Small intestine (tissue), 7 donors: ENCODE data around the gene PCID2. TPM values are rescaled to one million over a fixed set of nuclear protein-coding genes. Genes with fewer than 3 reads are reported as not detected.
"Not testable (repeated sequence)": the region's sequence is repeated elsewhere in the genome, so short reads cannot be mapped to it uniquely, and the experiment has no call there.

Experiments
- DNase-seq, 2 donors: peaks; one replicate each; pipeline versions ENCODE4 v3.0.0 to v3.0.0-alpha.2; 2013
- FAIRE-seq: peaks from 2 replicates; lab custom pipeline; 2012; peaks lifted over from hg19 to GRCh38; lab: Jason Lieb, UNC
- H3K27ac ChIP-seq, 3 donors: one replicate each; pipeline ENCODE4 v1.5.1; 2013; ENCODE audit warnings: low read length in 2 of 3, mild to moderate bottlenecking in 2 of 3, control low read depth in 1 of 3, inconsistent platforms in 1 of 3, low read depth in 1 of 3, moderate library complexity in 1 of 3
- H3K27me3 ChIP-seq, 3 donors: one replicate each; pipeline ENCODE4 v1.6.1; 2013; ENCODE audit warnings: low read length in 3 of 3, inconsistent platforms in 1 of 3; ENCODE audit not compliant: control insufficient read depth in 3 of 3, insufficient read depth in 3 of 3
- H3K36me3 ChIP-seq, 3 donors: one replicate each; pipeline ENCODE4 v1.6.1; 2013; ENCODE audit warnings: low read length in 3 of 3, inconsistent platforms in 1 of 3, low read depth in 1 of 3, mild to moderate bottlenecking in 1 of 3, moderate library complexity in 1 of 3; ENCODE audit not compliant: control insufficient read depth in 3 of 3, insufficient read depth in 2 of 3
- H3K4me1 ChIP-seq, 3 donors: one replicate each; pipeline ENCODE4 v1.6.1; 2013; ENCODE audit warnings: low read length in 2 of 3, inconsistent platforms in 1 of 3, low read depth in 1 of 3, mild to moderate bottlenecking in 1 of 3, moderate library complexity in 1 of 3; ENCODE audit not compliant: control insufficient read depth in 3 of 3, insufficient read depth in 2 of 3
- H3K4me3 ChIP-seq, 3 donors: one replicate each; pipeline ENCODE4 v1.5.1; 2013; ENCODE audit warnings: low read length in 3 of 3, control low read depth in 1 of 3, inconsistent platforms in 1 of 3, low read depth in 1 of 3, mild to moderate bottlenecking in 1 of 3, moderate library complexity in 1 of 3
- H3K9me3 ChIP-seq, 2 donors: one replicate each; pipeline ENCODE4 v1.6.1; 2013; ENCODE audit warnings: low read depth in 1 of 2, low read length in 1 of 2; ENCODE audit not compliant: control insufficient read depth in 2 of 2, insufficient read depth in 1 of 2
- WGBS, 3 donors: extraction: QIAGEN DNeasy Blood & Tissue Kit; methylation state at CpG; one replicate each; pipeline ENCODE4 v1.1.7; 2013; 5-methylcytosine and 5-hydroxymethylcytosine counted together
- polyA plus RNA-seq, 4 donors: library from polyadenylated mRNA; stranded (reverse) in 3 of 4; unstranded in 1 of 4; fragments of 200-250 nt in 3 of 4; fragments of 120-200 nt in 1 of 4; gene quantifications; one replicate each; pipeline versions ENCODE4 v1.2.1 to v1.2.3, GENCODE V29; 2013
- donor health status: healthy with polysubstance abuse.
- donor health status: control.
- donor health status: control.
- donor health status: Bipolar disorder and iron deficiency.
- donor health status: healthy.

The PCID2 gene
- polyA plus RNA-seq, 4 donors, result 21.6 to 51.3 (median 30.0) TPM

DNA sequence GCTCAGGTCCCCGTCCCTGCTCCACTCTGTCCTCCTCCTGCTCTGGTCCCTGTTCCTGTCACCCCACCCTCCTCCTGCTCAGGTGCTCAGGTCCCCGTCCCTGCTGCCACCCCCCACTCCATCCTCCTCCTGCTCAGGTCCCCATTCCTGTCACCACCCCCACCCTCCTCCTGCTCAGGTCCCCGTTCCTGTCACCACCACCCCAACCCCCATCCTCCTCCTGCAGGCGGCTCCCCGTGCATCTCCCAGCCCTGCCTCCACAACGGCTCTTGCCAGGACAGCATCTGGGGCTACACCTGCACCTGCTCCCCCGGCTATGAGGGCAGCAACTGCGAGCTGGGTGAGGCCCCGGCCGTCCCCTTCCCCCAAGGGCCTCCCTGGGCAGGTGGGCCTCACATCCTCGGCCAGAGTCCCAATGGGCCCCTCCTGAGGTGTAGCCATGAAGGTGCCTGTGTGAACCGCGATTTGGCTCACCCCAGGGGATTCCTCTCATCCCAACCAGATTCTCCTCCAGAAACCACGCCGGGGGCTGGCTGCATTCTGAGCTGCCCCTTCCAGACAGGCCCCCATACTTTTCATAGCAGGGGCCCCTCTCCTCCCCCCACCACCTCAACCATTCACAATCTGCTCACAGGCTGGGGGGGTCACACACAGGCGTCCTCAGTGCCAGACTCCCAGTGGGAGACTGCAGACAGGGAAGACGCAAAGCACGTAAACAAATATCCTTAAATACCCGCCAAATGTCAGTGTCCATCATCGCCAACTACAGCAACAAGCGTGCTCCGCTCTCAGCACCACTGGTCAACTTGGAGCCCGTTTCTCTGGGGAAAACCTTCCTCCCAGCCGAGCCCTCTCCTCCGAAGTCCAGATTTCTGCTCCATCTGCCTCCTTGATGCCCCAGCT, 45.4 kb downstream of the PCID2 start:
- Histone ChIP-seq H3K9me3 (peaks cover 0 to 3% of the 10 kb centered on the region in 2 donors), H3K27me3 (peaks cover 0 to 22% (median 8%) of the 10 kb centered on the region in 3 donors), H3K36me3 (peaks cover 0 to 3% (median 0%) of the 10 kb centered on the region in 3 donors), H3K4me3 (no peak overlapping the region), H3K27ac (no peak overlapping the region), H3K4me1 (peaks cover 0 to 14% (median 0%) of the 10 kb centered on the region in 3 donors)
- DNase-seq, result no peak
- 21 to 32% (median 29%) methylated on average over 25 of the region's 25 CpGs for WGBS, 3 donors
- FAIRE-seq, result no peak

- WGBS, 3 donors, result 18 to 30% (median 19%) methylated on average over 7 to 12 of the region's 13 CpGs
- FAIRE-seq, H3K36me3 ChIP-seq, H3K27ac ChIP-seq, H3K4me3 ChIP-seq, DNase-seq, H3K9me3 ChIP-seq: not testable (repeated sequence)
- H3K27me3 ChIP-seq, result peaks cover 0 to 22% (median 8%) of the 10 kb centered on the region in 3 donors
- H3K4me1 ChIP-seq, result peaks cover 0 to 16% (median 0%) of the 10 kb centered on the region in 3 donors
Observed at GRCh38 chr13:113161975-113162374, 46.5 kb downstream of the PCID2 start.

DNA sequence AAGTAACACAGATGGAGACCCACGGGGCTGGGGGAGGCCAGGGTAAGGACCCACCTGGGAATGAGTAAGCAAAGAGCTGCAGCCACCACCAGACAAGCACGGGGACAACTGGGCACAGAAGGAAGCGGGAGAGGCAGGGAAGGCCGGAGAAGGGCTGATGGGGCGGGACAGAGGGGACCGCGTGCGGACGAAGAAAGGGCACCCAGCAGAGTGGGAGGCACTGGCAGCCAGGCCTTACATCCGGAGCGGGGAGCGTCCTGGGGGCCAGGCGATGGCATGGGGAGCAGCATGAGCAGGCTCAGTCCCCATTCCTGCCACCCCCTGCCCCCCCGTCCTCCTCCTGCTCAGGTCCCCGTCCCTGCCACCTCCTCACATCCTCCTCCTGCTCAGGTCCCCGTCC, 47.0 kb downstream of the PCID2 start:
- H3K36me3 ChIP-seq, result no peaks in the 10 kb centered on the region
- WGBS, 3 donors, result 37 to 50% (median 38%) methylated on average over 15 to 16 of the region's 16 CpGs
- no peak overlapping the region for H3K4me3 ChIP-seq
- H3K9me3 ChIP-seq, result no peaks in the 10 kb centered on the region
- H3K4me1 ChIP-seq, result peaks cover 0 to 13% (median 0%) of the 10 kb centered on the region in 3 donors
- no peak overlapping the region for H3K27ac ChIP-seq
- FAIRE-seq, result no peak
- H3K27me3 ChIP-seq, result peaks cover 0 to 22% (median 8%) of the 10 kb centered on the region in 3 donors
- DNase-seq, result no peak

DNA sequence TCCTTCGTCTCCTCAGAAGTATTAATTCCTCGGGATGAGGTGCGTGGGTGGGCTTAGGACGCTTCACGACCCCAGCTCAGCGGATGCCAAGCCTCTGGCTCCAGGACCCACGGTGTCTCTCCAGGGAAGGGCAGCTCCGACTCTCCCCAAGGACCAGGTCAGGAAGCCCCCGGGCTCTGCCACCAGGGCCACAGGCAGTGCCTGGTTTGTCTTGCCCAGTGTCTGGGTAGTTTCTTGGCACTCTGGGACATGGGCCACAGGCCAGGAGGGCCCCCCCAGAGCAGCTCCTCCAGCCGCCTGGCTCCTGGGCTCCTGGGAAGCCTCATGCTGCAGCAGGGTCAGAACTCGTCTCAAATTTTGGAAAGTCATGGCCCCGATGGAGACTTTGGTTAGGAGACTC, 47.5 kb downstream of the PCID2 start:
- FAIRE-seq (no peak), DNase-seq (no peak)
- 70 to 78% (median 77%) methylated on average over 12 of the region's 12 CpGs for WGBS, 3 donors
- Histone ChIP-seq H3K4me1 (peaks cover 0 to 13% (median 0%) of the 10 kb centered on the region in 3 donors), H3K27ac (no peak overlapping the region), H3K27me3 (peaks cover 0 to 22% (median 8%) of the 10 kb centered on the region in 3 donors), H3K9me3 (no peaks in the 10 kb centered on the region), H3K36me3 (no peaks in the 10 kb centered on the region), H3K4me3 (no peak overlapping the region)

GRCh38 chr13:113159701-113160100, 48.8 kb downstream of the PCID2 start:
- DNase-seq, result no peak
- H3K36me3 ChIP-seq, result no peaks in the 10 kb centered on the region
- H3K4me1 ChIP-seq, result peaks cover 0 to 13% (median 0%) of the 10 kb centered on the region in 3 donors
- peaks cover 0 to 22% (median 8%) of the 10 kb centered on the region in 3 donors for H3K27me3 ChIP-seq
- no peak overlapping the region for H3K4me3 ChIP-seq
- WGBS, 3 donors, result 81 to 82% (median 82%) methylated on average over 20 of the region's 20 CpGs
- H3K27ac ChIP-seq, result no peak overlapping the region
- no peak for FAIRE-seq
- no peaks in the 10 kb centered on the region for H3K9me3 ChIP-seq

DNA sequence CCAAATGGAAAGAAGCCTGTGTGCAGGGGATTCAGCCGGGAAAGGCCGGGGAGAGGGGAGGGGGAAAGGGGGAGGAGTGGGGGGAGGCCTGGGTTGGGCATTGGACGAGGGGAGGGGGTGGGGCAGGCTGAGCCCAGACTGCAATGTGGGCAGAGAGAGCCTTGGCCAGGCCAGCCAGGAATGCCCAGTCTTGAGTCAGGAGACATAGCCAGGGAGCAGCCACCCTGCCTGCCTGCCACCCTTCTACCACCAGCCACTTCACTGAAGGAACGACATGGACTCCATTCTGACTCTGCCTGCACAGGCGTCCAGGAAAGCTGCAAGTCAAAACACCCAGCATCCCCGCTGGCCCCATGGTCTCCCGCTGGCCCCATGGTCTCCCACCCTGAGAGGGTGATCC, 49.5 kb downstream of the PCID2 start:
- peaks cover 0 to 13% (median 0%) of the 10 kb centered on the region in 3 donors for H3K4me1 ChIP-seq
- H3K27ac ChIP-seq, result no peak overlapping the region
- no peak for DNase-seq
- WGBS, 3 donors, result 72 to 78% (median 76%) methylated on average over 7 of the region's 7 CpGs
- H3K27me3 ChIP-seq, result peaks cover 0 to 22% (median 8%) of the 10 kb centered on the region in 3 donors
- H3K36me3 ChIP-seq, result no peaks in the 10 kb centered on the region
- no peaks in the 10 kb centered on the region for H3K9me3 ChIP-seq
- no peak for FAIRE-seq
- no peak overlapping the region for H3K4me3 ChIP-seq

GRCh38 chr13:113157929-113158747, 50.3 kb downstream of the PCID2 start, which contains the start of gene PROZ:
PROZ (plus strand) TSS chr13:113158648; CDS start chr13:113158661, 13 bp downstream.
- Histone ChIP-seq H3K36me3 (no peaks in the 10 kb centered on the region), H3K4me3 (no peak within 1 kb of the TSS), H3K9me3 (no peaks in the 10 kb centered on the region), H3K27me3 (peaks cover 0 to 16% (median 4%) of the 10 kb centered on the region in 3 donors), H3K4me1 (peaks cover 0 to 17% (median 0%) of the 10 kb centered on the region in 3 donors), H3K27ac (no peak within 1 kb of the TSS)
- DNase-seq, result peak; percentile 50 to 64
- FAIRE-seq, result no peak
- WGBS, 3 donors, result 25 to 50% (median 34%) methylated on average over 16 of the region's 16 CpGs
